SIG-M5 treated with dmso at 0.1 percent for 504 hours (cell line): Measurements from ENCODE around the gene NADK.

Experiments
- DNase-seq: peaks from one replicate; lab custom pipeline; 2025; ENCODE audit not compliant: unreplicated experiment; lab: John Stamatoyannopoulos, UW

Gene NADK

GRCh38 chr1:1764876-1765470 lies 13.3 kb downstream of the NADK start:
- DNase-seq = peak; percentile 87

GRCh38 chr1:1763657-1764621 lies 14.3 kb downstream of the NADK start:
- DNase-seq = peak; percentile 87

- DNase-seq = no peak
These were observed 16.5 kb downstream of the NADK start for GRCh38 chr1:1761504-1762376.

- DNase-seq = no peak
These were observed 17.6 kb downstream of the NADK start for GRCh38 chr1:1760715-1761114.

- DNase-seq = no peak
These were observed 18.0 kb downstream of the NADK start for GRCh38 chr1:1760345-1760650.

- DNase-seq = no peak
These were observed 18.6 kb downstream of the NADK start for GRCh38 chr1:1759456-1760344.

- no peak for DNase-seq
These were observed 19.4 kb downstream of the NADK start for GRCh38 chr1:1758692-1759455.

- no peak for DNase-seq
These were observed 20.1 kb downstream of the NADK start for GRCh38 chr1:1758059-1758621.

- no peak for DNase-seq
These were observed 20.7 kb downstream of the NADK start for GRCh38 chr1:1757422-1758058.

- DNase-seq = no peak
These were observed 21.4 kb downstream of the NADK start for GRCh38 chr1:1756661-1757421.

GRCh38 chr1:1755852-1756251 lies 22.4 kb downstream of the NADK start:
- no peak for DNase-seq

- DNase-seq = no peak
These were observed 22.8 kb downstream of the NADK start for GRCh38 chr1:1755426-1755825.

GRCh38 chr1:1754051-1754815 lies 24.0 kb downstream of the NADK start:
- DNase-seq = no peak

- DNase-seq = no peak
These were observed 24.7 kb downstream of the NADK start for GRCh38 chr1:1753607-1754005.

GRCh38 chr1:1752636-1753606 lies 25.3 kb downstream of the NADK start:
- DNase-seq = no peak

- DNase-seq = no peak
These were observed 26.1 kb downstream of the NADK start for GRCh38 chr1:1752190-1752589.
